Muscle of leg (tissue), 11 donors: ENCODE results near the gene ABLIM2. TPM values are rescaled to one million over a fixed set of nuclear protein-coding genes. Genes with fewer than 3 reads are reported as not detected.
"Not testable (repeated sequence)": the region's sequence is repeated elsewhere in the genome, so short reads cannot be mapped to it uniquely, and the experiment has no call there.

ENCODE experiments used
- DNase-seq: peaks from one replicate; pipeline ENCODE4 v3.0.0; 2013
- H3K27ac ChIP-seq: one replicate; pipeline ENCODE4 v1.5.1; 2013; ENCODE audit warnings: mild to moderate bottlenecking, low read length, control low read depth
- H3K27me3 ChIP-seq: one replicate; pipeline ENCODE4 v1.6.1; 2013; ENCODE audit warnings: low read length; ENCODE audit not compliant: control insufficient read depth, insufficient read depth
- H3K36me3 ChIP-seq: one replicate; pipeline ENCODE4 v1.6.1; 2013; ENCODE audit warnings: low read length; ENCODE audit not compliant: control insufficient read depth, insufficient read depth
- H3K4me1 ChIP-seq: one replicate; pipeline ENCODE4 v1.6.1; 2013; ENCODE audit warnings: low read length; ENCODE audit not compliant: control insufficient read depth, insufficient read depth
- H3K4me3 ChIP-seq: one replicate; pipeline ENCODE4 v1.5.1; 2013; ENCODE audit warnings: low read length, control low read depth
- H3K9me3 ChIP-seq: replicated peaks from 2 replicates; pipeline ENCODE4 v1.6.1; 2013; ENCODE audit warnings: low read depth, low read length; ENCODE audit not compliant: control insufficient read depth
- WGBS: methylation state at CpG from one replicate; pipeline ENCODE4 v1.1.5; 2013; ENCODE audit warnings: missing lambda C conversion rate; ENCODE audit not compliant: insufficient coverage; 5-methylcytosine and 5-hydroxymethylcytosine counted together
- polyA plus RNA-seq, 8 donors: library from polyadenylated mRNA; unstranded; fragments of 120-200 nt; gene quantifications; one replicate each; pipeline versions ENCODE4 v1.2.1 to v1.2.3, GENCODE V29; 2013; ENCODE audit warnings: inconsistent platforms in 1 of 8, low replicate concordance in 1 of 8; ENCODE audit not compliant: insufficient read length in 8 of 8, insufficient read depth in 1 of 8
- total RNA-seq: library from RNA; stranded (reverse); fragments of 120-200 nt; gene quantifications from one replicate; pipeline ENCODE4 v1.2.4, GENCODE V29; 2013

The ABLIM2 gene
- total and polyA plus RNA-seq, 9 donors, result 3.1 to 10.5 (median 5.7) TPM

DNA sequence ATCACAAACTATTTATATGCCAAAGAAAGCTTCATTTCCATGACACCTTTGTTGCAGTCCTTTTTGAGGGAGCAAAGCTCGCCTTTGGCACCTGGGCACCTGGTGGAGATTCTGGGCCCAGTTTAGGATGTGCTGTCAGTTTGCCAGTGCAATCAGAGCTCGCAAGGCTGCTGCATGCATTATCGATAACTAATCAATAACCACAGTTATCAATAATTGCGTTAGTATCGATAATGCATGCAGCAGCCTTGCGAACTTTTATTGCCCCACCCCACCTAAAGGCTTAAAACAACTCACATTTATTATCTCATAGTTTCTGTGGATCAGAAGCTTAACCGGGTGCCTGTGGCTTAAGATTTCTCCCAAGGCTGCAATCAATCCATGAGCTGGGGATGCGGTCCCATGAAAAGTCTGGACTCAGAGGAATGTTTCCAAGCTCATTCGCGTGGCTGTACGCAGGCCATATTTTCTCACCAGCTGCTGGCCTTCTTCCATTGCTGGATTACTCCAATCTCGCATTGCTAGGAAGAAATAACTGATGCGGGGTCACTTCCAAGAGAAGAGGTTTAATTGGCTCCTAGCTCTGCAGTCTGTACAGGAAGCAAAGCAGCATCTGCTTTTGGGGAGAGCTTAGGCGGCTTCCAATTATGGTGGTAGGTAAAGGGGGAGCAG lies 212.8 kb downstream of the ABLIM2 start:
- Histone ChIP-seq H3K27me3 (peaks cover 6% of the 10 kb centered on the region), H3K27ac (no peak overlapping the region), H3K9me3 (no peaks in the 10 kb centered on the region), H3K4me3 (no peak overlapping the region), H3K4me1 (peaks cover 7% of the 10 kb centered on the region), H3K36me3 (no peaks in the 10 kb centered on the region)
- peak; percentile 72 for DNase-seq
- 59% methylated on average over 11 of the region's 14 CpGs for WGBS

DNA sequence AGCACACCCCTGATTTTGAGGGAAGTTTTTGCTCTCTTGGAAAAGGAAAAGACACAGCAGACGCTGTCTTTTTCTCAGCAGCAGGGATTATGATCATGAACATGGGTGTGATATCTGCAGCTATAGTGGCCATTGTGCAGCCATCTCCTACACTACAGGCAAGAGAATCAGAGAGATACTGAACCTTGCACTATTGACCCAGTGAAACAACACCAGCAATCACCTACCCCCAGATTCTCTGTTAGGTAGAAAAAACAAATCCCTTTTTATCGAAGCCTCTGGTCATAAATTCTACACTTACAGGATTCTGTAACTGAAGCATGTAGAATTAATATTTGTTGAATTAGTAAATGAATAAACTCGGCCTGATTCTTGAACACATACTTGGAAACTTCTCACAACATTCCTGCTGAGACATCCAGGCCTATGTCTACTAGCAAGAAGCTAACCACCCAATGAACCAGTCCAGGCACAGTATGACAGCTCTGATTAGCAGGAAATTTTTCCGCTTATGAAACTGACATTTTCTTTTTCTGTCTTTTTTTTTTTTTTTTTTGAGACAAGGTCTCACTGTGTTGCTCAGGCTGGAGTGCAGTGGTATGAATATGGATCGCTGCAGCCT lies 213.9 kb downstream of the ABLIM2 start:
- peaks cover 6% of the 10 kb centered on the region for H3K27me3 ChIP-seq
- no peaks in the 10 kb centered on the region for H3K9me3 ChIP-seq
- H3K4me3 ChIP-seq, result no peak overlapping the region
- DNase-seq, result no peak
- WGBS, result no CpG with 5 or more reads among the region's 5 CpGs
- H3K27ac ChIP-seq, result no peak overlapping the region
- H3K4me1 ChIP-seq, result peaks cover 10% of the 10 kb centered on the region
- H3K36me3 ChIP-seq, result no peaks in the 10 kb centered on the region

DNA sequence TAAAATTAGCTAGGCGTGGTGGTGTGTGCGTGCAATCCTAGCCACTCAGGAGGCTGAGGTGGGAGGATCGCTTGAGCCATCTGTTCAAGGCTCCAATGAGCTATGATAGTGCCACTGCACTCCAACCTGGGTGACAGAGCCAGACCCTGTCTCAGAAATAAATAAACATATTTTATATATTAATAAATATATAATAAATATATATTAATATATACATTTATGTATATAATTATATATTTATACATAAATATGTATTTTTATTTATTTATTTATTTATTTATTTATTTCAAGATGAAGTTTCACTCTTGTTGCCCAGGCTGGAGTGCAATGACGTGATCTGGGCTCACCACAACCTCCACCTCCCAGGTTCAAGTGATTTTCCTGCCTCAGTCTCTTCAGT lies 214.9 kb downstream of the ABLIM2 start:
- H3K36me3 ChIP-seq, H3K27ac ChIP-seq, H3K27me3 ChIP-seq, DNase-seq, H3K9me3 ChIP-seq, H3K4me3 ChIP-seq: not testable (repeated sequence)
- peaks cover 10% of the 10 kb centered on the region for H3K4me1 ChIP-seq
- no CpG with 5 or more reads among the region's 4 CpGs for WGBS

DNA sequence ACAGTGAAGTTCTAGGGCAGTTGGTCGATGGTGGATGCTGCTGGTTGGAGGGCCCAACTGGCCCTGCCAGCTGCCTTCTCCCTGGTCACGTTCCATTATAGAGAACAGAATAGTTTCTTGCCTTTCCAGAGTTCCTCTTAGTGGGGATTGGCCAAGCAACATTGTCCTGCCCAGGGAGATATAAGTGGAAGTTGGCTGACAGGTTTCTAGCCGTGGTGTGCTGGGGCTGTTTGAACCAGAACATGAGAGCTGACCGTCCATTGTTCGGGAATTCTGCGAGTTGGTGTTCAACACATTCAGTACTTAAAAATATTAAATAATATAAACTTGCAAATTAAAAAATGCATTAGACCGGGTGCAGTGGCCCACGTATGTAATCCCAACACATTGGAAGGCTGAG lies 215.4 kb downstream of the ABLIM2 start:
- no peak for DNase-seq
- Histone ChIP-seq H3K27me3 (peaks cover 2% of the 10 kb centered on the region), H3K36me3 (no peaks in the 10 kb centered on the region), H3K4me1 (peaks cover 14% of the 10 kb centered on the region), H3K4me3 (no peak overlapping the region), H3K27ac (no peak overlapping the region), H3K9me3 (no peaks in the 10 kb centered on the region)
- WGBS, result no CpG with 5 or more reads among the region's 8 CpGs

DNA sequence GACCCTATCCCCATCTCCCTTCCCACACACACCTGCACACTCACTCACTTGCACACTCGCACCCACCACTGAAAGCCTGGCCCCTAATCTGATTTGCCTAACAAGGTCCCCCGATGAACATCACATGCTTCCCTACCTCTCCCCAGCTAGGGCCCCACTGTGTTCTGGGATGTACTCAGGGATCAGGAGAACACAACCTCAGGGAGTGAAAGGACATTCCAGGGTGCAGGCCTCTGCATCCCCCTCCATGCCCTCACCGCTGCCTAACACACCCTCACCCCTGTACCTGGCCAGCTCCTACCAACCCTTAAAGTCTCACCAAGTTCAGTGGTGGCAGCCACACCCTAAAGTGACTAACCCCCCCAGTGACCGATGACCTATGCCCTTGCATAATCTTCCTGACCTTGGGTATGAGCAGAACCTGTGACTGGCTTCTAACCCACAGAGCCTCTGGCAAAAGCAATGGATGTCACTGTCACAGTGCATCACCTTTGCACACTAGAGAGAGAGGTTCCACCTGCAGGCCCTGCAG lies 216.6 kb downstream of the ABLIM2 start:
- 100% methylated on average over 2 of the region's 4 CpGs for WGBS
- no peaks in the 10 kb centered on the region for H3K36me3 ChIP-seq
- H3K27ac ChIP-seq, result no peak overlapping the region
- no peaks in the 10 kb centered on the region for H3K9me3 ChIP-seq
- no peak for DNase-seq
- peaks cover 6% of the 10 kb centered on the region for H3K27me3 ChIP-seq
- H3K4me1 ChIP-seq, result peaks cover 21% of the 10 kb centered on the region
- no peak overlapping the region for H3K4me3 ChIP-seq

DNA sequence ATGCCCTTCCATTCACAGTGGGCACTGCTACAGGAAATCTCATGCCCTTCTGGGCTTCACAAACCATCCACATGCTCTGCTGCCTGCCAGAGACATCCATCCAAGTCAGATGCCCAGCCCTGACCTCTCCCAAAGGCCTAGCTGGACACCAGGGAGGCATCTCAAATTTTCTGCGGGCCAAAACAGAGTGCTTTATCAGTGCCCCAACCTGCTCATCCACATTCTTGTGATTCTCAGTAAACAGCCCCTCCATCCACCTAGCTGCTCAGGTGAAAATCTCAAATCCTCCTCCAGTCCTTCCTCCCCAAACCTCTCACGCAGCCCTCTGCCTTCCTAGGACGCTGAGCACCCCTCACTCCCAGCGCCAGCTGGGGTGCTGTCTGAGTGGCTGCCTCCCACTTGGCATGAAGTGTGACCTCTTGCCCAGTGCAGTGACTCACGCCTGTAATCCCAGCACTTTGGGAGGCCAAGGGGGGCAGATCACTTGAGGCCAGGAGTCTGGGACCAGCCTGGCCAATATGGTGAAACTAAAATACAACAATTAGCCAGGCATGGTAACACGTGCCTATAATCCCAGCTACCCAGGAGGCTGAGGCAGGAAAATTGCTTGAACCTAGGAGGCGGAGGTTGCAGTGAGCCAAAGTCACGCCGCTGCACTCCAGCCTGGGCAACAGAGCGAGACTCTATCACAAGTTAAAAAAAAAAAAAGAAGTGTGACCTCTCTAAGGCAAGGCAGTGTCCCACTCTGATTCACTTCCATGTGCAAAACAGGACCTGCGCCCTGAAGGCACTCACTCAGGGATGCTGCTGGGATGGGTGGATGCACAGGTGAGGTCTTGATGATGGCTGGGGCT lies 217.3 kb downstream of the ABLIM2 start:
- no peak overlapping the region for H3K27ac ChIP-seq
- no peak overlapping the region for H3K4me3 ChIP-seq
- DNase-seq, result no peak
- no peaks in the 10 kb centered on the region for H3K9me3 ChIP-seq
- no peaks in the 10 kb centered on the region for H3K36me3 ChIP-seq
- H3K4me1 ChIP-seq, result peaks cover 20% of the 10 kb centered on the region
- H3K27me3 ChIP-seq, result peaks cover 6% of the 10 kb centered on the region
- WGBS, result 74% methylated on average over 8 of the region's 11 CpGs

DNA sequence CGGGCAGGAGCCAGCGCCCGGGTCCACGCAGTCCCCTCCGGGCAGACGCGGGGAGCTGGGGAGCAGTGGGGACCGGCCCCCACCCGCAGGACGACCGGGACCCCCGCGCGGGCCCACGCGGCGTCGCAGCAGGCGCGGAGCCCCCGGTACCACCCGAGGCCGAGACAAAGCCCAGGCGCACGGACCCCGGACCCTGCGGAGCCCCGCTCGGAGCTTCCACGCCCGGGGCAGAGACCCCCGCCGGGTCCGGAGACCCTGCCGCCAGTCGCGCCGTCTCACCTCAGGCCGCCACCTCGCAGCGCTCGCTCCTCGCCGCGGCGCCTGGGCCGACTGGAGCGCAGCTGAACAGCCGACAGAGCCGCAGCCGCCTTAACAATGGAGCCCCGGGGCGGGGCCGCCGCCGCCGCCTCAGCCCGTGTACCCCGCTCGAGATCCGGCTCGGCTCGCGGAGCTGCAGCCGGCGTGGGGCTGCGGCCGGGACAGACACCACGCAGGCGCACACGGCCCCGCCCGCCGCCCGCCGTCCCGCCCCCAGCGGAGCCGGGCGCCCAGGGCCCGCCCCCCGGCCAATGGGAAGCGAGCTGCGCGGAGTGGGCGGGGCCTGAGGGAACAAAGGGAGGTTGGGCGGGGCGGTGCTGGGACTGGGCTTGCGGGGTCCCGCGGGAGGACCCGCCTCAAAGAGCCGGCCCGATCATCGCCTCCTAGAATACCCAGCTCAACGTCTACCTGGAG lies 219.1 kb downstream of the ABLIM2 start, which contains the start of gene AFAP1:
Gene AFAP1 (minus strand): TSS at position 485 of the 732 bp plus-strand sequence. CDS start 67,783 bp downstream, outside the sequence.
- under 1% methylated on average over 82 of the region's 96 CpGs for WGBS

DNA sequence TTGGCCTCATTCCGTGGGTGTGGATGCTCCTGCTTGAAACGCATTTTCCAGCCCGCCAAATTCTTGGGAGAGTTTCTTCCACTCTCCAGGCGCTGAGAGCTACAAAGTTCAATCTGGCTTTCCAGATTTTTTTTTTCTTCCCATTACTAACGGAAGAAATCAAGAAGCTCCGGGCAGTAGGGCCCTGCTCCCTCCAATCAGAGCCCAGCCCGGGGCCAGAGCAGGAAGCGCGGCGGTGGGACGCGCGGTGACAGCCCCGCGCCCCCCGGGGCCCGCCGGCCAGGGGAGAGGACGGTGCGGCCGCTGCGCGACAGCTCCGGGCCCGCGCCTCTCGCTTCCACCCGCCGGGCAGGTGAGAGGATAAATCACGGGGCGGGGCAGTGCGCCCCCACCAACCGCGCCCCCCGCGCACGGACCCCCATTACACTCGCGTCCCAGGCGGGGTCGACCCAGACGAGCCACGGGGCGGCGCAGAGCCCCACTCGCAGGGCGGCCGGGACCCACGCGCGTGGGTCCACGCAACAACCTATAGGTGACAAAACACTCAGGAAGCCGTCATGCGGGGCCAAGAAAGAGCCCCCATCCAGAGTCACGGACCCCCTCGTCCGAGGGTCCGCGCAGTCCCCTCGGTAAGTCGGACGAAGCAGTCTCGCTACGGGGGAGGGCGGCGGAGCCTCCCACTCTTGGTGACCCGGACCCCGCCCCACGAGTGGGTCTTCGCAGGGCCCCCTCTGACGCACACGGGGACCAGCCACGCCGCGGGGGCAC lies 219.8 kb downstream of the ABLIM2 start:
- peaks cover 1% of the 10 kb centered on the region for H3K9me3 ChIP-seq
- peak; percentile 89 for DNase-seq
- H3K36me3 ChIP-seq, result no peaks in the 10 kb centered on the region
- peak overlapping the region; percentile 84 for H3K4me3 ChIP-seq
- peaks cover 4% of the 10 kb centered on the region for H3K27me3 ChIP-seq
- under 1% methylated on average over 75 of the region's 75 CpGs for WGBS
- peaks cover 14% of the 10 kb centered on the region for H3K4me1 ChIP-seq
- peak overlapping the region; percentile 89 for H3K27ac ChIP-seq

More for the DNA sequence above, 219.1 kb downstream of the ABLIM2 start, which contains the start of gene AFAP1:
- H3K27ac ChIP-seq, result peak within 1 kb of the TSS; percentile 89
- H3K36me3 ChIP-seq, result no peaks in the 10 kb centered on the region
- DNase-seq, result peak; percentile 96
- H3K4me1 ChIP-seq, result peaks cover 14% of the 10 kb centered on the region
- no peaks in the 10 kb centered on the region for H3K9me3 ChIP-seq
- peaks cover 4% of the 10 kb centered on the region for H3K27me3 ChIP-seq
- H3K4me3 ChIP-seq, result peak within 1 kb of the TSS; percentile 84

DNA sequence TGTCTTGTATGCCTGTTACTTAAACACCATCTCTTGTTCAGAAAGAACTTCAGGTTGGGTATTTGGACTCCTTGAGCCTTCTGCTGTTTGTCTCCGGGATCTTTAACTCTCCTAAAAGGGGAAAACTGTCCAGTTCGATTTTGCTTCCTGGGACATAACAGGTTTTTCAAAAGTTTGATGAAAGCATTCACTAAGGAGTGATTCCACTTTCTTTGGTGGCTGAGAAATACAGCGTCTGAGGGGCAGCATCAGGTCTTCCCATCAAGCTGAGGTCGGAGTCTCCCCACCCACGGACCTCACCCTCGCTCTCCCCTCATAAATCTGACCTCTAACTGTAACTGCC lies 220.4 kb downstream of the ABLIM2 start:
- H3K27ac ChIP-seq, result peak overlapping the region; percentile 89
- WGBS, result 0% methylated on average over 4 of the region's 6 CpGs
- DNase-seq, result no peak
- H3K4me3 ChIP-seq, result peak overlapping the region; percentile 84
- H3K4me1 ChIP-seq, result peaks cover 14% of the 10 kb centered on the region
- peaks cover 4% of the 10 kb centered on the region for H3K27me3 ChIP-seq
- H3K9me3 ChIP-seq, result peaks cover 6% of the 10 kb centered on the region
- peaks cover 4% of the 10 kb centered on the region for H3K36me3 ChIP-seq
